GM21367 (cell line): Measurements from ENCODE around the gene ALG14.
A peak's percentile ranks its signal among the peaks of the same experiment; 100 is the strongest.
"Not testable (repeated sequence)": the region's sequence is repeated elsewhere in the genome, so short reads cannot be mapped to it uniquely, and the experiment has no call there.

ENCODE experiments used
- ATAC-seq: cut with Tn5 transposase; IDR thresholded peaks from one replicate; pipeline ENCODE4 v1.9.1; 2021; ENCODE audit not compliant: unreplicated experiment

Gene ALG14

DNA sequence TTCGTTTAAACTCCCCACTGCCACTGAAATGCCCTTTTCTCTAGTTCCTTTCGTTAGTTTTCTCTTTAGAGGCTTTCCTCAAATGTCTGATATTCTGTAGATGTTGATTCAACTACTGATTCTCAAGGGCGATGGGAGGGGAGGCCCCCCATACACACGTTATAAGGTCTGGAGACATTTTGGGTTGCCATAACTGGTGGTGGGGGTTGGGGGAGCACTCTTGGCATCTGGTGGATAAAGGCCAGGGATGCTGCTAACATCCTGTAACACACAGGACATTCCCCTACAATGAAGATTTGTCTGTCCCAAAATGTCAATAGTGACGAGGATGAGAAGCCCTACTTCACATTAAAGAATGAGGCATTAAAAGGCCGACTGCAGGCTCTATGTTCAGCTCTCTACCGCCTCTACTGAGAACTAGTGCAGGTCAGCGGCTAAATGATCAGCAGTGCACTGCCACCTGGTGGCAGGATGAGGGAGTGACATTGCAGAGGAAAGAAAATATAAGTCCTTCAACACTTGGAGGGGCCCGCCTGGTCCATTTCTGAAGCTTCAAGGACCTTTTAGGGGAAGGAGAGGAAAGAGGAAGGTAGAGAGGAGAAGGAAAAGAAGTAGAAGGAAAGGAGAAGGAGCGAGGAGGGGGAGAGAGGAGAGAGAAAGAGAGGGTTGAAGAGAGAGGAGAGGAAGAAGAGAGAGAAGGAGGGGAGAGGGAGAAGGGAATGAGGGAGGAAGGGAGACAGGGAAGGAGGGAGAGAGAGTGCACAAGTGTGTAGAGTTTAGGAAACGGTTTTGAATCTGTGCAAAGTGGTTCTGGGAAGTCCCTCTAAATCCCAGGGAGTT, 29.4 kb downstream of the ALG14 start:
- peak; percentile 92 for ATAC-seq

DNA sequence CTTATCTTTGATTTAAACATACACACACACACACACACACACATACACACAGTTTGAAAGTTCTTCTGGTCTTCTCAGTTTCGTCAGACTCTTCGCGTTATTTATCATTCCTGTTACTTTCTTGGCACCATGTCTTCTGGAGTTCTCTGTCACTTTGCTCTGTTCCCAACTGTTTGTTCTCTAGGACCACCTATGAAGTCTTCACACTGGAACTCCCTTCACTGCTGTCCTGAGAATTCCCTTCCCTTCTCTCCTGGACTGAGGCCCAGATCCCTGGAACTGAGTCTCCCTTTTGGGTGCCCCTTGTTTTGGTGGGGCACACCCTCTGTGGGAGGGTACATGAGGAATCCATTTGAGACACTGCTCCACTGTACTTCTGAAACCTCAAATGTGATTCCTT, 30.5 kb downstream of the ALG14 start:
- ATAC-seq = no peak

DNA sequence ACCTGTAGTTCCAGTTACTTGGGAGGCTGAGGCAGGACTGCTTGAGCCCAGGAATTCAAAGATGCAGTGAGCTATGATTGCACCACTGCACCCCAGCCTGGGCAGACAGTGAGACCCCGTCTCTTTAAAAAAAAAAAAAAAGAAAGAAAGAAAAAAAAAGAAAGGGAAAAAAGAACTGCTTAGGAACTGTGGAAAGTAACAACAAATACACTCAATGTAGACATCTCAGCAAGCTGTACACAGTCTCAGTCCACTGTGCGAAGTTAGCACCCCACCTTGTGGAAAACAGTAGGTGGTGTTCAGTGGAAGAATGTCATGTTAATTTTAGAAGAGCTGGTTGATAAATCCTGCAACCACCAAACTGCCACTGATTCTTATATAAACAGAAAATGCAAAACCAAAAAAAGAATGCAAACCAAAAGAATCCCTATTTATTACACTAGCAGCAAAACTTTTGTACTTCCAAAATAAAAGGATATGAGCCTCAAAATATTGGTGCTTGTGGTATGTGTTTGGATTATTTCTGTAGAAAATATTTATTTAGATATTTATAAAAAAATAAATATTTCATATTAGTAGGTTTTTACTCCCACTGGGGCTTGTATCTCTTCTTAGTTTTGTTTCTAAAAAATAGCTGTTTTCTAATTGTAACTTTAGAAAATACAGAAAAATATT, 31.1 kb downstream of the ALG14 start:
- peak; percentile 59 for ATAC-seq

DNA sequence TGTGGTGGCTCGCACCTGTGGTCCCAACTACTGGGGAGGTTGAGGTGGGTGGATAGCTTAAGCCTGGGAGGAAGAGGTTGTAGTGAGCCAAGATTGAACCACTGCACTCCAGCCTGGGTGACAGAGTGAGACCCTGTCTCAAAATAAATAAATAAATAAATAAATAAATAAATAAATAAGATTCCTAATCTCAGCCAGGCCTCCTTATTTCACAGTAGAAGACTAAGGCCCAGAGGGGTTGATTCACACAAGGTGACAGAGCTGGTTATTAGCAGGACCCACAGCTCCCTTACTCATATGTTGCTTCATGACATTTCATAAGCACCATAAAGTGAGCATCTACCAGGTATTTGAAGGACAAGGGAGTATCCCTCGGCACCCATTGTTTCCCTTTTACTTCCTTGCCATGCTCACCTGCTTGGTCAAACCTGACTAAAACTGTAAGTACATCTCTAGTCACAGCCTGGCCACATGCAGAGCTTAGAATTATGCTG, 32.7 kb downstream of the ALG14 start:
- ATAC-seq = no peak

DNA sequence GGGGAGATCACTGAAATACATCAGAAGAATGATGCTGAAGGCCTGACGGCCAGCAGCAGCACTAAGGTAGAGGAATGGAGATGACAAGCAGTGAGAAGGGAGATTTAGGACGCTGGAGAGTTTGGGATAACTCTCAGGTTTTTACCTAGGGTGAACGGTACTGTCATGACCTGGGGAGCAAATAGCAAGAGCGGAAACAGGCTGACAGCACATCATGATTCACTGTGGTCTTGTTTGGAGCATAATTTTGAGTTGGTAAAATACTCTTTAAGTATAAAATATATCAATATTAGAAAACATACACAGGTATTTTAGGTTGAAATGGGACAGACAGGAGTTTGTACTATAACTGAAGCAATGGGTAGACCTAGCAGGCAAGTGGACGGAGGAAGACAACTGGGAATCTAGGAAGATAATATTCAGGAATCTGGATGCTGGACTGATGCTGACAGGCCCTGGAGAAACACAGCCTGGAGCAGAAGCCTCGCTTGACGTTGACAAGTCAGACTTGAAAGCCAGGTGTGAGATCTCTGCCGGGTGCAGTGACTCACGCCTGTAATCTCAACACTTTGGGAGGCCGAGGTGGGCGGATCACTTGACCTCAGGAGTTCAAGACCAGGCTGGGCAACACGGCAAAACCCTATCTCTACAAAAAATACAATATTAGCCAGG, 33.3 kb downstream of the ALG14 start:
- ATAC-seq = no peak

DNA sequence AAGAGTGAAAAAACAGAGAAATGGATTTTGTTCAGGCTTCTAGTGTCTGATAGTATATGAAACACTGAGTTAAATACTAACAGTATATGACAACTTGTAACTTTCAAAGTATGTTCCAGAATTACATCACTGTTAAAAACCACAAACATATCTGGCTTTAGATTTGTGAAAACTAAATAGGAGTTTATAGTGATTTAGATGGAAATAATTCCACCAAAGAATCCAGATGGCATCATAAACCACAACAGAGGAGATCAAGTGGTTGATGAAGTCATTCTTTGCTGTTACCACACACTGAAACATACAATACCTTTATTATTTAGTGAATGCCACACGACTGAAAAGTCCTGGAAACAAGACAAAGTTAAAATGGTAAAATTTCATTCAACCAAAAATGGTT, 37.2 kb downstream of the ALG14 start:
- no peak for ATAC-seq

DNA sequence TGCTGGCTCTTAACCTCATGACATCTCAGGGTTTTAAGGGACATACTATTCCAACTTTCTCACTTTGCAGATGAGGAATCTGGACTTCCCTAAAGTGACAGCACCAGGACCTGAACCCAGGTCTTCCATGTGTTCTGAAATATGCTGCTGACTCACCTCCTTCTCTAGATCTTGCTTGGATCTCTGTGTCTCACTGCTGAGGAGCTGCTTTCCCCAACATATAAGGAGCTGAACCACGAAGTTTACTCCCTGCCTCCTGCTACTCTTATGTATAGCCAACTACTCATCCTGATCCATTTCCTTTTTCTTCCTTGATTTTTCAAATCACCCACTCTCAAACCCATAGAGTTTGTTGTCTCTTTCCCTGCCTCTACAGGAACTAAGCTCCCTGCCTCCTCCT, 38.2 kb downstream of the ALG14 start:
- no peak for ATAC-seq

DNA sequence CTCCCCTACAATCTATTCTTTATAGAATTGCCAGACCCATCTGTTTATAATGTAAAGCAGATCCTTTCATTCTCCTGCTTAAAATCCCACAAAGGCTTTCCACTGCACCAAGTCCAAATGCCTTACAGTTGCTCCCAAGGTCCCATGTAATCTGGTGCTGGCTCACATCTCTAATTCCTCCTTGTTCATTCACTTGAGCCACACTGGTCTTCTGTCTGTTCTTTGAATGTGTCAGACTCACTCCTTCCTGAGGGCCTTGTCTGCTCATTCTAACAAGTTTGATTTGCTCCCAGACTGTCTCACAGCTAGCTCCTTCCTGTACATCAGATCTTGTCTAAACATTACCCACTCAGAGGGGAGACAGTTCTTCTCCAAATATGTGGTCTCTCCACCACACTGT, 38.9 kb downstream of the ALG14 start:
- no peak for ATAC-seq

DNA sequence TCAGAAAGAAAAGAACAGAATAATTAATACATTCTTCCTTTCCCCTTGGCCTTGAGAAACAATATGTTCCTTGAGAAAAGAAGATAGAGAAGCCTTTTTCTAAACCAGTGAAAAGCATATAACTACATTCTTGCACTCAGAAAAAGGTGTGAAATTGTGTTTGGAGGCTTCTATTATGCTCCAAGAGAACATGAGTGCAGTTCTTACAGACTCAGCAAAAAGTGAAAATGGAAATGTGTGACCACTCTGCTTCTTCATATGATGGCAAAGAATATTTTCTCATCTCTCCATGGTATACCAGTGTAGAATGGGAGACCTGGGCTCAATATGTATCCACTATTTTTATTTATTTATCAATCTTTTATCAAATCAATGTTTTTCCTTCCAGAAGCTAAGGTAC, 43.2 kb downstream of the ALG14 start:
- no peak for ATAC-seq

DNA sequence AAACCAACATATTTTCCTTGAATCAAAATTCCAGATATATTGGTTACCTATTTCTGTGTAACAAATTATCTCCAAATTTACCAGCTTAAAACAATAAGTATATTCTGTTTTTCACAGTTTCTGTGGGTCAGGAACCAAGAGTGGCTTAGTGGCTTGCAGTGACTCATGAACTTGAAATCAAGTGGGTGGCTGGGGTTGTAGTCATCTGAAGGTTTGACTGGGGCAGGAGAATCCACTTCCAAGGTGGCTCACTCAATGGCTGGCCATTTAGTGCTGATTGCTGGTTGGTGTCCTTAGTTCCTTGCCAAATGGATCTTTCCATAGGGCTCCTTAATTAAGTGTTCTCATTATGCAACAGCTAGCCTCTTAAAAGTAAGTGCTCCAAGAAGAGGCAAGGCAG, 43.8 kb downstream of the ALG14 start:
- no peak for ATAC-seq

DNA sequence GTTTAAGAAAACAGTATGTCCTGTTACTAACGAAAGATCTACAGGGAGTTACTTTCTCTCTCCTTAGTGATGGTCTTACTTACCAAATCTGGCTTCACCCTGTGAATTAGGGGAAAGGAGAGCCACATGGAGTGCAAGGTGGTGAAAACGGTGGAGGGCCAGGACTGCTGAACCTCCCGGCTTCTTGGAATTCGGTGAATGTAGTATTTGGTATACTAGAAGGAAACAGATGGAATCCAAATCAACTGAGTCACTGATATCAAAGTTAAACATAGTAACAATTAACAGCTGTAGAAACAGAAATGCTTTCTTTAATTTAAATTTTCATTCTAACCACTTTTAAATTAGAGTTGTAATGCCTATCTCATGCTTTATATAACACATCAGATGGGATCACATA, 45.7 kb downstream of the ALG14 start:
- no peak for ATAC-seq

DNA sequence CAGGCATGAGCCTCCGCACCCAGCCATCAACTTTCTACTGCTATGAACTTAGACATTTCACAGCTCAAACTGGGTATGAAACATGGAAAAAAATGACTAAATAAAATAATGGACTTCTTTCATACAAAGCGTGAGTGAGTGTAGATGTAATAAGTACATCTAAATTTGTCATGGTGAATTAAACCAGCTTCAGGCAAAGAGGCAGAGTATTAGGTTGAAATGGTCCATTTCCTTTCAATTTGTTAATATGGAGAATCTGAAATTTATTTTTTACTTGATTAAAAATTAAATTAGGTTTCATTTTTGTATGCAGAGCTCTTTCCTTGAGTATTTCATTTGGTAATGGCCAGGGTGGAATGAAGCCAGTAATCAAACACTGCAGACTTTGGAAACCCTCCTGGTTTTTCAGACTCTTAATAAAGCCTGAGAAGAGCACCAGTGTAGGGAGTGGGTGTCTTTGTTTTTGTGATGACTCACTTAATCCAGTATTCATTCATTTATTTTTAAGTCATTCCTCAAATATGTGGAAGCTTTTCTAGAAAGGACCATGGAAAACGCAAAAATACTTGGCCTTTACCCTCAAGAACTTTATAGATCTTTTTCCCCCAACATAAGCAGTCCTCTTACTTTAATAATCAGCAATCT, 49.2 kb downstream of the ALG14 start:
- no peak for ATAC-seq

DNA sequence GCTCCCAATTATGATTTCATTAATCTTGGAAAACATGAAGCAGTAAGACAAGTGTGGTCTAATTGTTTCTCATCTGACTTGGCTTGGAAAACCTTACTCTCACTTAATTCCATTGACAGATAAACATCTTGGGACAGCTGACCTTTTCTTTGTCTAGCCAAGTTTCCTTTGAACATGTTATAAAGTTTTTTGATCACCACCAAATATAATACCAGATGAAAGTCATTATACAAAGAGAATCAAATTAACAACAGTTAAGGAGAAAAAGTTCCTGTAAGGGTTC, 50.2 kb downstream of the ALG14 start:
- ATAC-seq = no peak

DNA sequence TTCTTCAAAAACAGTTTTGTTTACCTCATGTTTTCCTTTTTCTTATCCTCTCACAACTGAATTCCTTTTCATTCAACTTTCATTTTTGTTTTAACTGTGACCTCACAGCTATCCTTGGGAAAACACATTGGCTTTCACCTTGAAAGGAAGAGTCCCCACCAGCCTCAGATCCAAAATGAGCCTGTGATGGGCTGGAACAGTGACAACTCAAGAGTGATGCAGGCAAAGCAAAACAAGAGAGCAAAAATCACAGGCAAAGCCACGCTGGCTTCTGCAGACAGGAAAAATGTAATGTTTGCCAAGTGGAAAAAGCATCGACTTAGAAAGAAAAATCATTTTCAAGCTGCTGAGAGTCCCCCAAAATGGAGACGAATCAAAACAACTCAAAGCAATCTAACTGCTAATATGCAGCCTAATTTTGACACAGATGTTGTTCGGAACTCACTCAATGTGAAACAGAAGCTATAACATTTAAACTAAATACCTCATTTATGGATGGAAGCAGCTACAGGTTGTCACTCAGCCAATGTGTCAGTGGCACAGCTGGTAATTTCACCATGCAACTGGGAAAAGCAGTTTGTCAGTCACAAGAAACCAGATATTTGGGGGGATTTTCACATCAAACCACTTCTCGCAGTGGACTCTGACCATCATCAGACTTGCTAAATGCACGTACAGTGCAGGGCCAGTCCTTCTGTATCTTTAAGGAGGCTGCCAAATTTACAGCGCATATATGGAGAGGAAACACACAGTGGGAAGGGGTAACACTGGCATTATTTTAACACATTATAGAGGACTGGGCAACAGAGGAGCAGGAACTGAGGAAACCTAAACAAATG, 50.7 kb downstream of the ALG14 start:
- no peak for ATAC-seq

DNA sequence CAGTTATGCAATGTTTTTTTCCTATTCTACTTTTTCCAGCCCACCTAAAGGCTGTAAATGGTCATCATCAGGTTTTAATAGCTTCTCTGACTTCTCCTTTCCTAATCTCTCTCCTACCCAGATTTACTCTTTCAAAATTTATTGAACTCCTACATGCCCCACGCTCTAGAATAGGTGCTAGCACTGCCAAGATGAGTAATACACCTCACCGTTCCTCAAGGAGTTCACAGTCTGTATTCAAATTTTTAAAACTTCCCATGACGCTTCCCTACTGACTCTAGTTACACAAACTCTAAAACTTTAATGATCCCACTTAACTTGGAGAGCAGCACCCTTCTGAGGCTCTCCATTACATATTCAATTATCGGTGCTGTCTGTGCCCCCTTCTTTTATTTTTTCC, 51.6 kb downstream of the ALG14 start:
- ATAC-seq = no peak

DNA sequence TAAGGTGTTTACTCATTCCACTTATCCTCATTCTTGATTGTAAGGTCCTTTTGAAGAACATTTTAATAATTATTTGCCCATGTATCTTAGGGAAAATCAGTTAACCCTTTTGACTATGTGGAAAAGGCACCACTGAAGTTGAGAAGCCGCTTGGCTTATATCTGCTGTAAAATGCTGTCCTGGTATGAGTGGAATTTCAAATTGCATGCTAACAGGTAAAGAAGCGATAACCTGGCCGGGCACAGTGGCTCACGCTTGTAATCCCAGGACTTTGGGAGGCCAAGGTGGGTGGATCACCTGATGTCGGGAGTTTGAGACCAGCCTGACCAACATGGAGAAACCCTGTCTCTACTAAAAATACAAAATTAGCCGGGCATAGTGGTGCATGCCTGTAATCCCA, 53.3 kb downstream of the ALG14 start:
- ATAC-seq = not testable (repeated sequence)

DNA sequence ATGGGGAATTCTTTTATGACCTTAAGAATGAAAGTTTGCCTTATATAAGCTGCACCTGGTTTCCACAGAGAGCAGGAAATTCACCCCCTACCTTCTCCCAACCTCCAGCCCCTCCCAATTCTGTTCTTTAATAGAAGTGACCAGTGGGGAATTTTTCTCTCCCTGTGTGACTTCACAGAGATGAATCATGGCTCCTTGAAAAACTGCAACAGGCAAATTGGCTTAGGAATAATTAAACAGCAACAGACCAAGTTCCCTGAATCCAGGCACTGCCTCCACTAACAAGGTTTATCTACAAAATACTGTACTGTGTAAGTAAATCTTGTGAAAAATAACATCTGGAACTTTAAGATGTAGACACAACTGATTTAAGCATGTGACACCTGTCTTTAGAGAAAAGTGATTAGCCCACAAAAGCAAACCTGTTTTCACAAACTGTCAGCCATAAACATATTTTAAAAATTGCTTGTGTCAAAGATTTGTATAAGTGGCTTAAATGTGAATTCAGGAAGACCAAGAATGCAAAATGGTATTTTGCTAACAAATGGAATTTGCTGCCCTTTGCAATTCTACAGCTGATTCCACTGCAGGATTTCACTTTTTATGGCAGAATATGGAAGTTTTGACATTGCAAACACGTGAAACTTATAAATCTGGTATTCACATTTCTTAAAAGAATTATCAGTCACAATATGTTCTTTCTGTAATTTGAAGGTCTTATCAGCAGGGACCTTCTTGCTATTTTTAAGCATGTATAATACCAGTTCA, 54.0 kb downstream of the ALG14 start:
- no peak for ATAC-seq

DNA sequence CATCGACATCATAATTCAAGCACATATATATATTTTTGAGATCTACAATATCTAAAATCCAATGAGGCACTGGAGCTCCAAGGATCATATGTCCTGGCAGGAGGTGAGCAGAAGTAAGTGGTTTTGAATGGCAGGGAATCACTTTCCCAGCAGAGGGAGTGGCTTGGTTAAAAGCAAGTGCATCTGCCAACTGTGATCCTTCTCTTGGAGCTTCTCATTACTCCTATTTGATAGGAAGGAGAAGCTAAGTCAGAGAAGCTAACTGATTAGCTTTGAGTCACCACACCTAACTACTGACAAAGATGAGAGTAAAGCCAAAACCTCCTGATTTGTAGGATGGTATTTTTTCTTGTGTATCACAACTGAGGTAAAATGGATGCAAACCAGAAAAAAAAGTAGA, 55.0 kb downstream of the ALG14 start:
- ATAC-seq = no peak

DNA sequence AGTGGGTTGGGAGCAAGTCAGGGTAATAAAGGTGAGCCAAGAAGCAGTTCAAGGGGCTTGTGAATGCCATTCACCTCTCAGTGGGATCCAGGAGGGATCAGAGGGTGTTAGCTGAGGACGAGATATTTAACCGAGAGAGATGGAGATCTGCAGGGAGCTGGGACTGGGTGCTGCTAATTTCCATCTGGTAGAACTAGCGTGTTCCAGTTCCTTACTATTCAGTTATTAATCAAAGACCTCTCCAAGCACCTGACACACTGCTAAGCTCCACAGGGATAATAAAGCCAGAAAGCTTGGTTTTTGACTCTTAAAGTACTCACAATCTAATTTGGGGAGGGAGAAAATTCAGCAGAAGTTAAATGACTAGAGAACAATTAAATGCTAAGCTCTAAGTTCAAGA, 57.7 kb downstream of the ALG14 start:
- no peak for ATAC-seq

DNA sequence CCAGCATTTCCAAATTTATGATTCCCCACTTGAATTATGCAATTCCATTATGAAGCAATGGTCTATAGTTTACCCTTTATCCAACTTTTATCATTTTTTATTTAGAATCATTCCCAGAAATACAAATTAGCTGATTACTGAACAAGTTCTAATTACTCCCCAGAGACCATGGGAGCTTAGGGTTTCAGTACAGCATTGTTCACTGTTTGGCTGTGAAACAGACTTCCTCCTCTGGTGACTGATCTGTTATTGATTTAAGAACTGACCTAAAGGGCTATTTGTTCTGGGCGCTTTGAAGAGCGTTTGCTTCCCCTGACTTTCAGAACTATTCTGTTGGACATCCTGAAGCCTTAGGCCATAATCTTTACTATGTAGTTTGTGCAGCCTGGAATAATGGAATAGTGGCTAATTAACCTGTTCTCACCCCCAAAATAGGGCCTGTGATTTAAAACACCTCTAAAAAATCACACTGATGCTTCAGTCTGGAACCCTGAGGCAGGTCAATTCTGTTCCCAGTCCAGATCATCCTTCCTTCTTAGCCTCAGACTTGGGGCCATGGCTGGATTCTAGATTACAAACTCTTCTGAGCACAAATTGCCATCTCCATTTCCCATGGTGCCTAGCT, 58.7 kb downstream of the ALG14 start:
- ATAC-seq = no peak
